Endothelial cell of umbilical vein (primary cell): ENCODE measurements around the gene RAB10.

ENCODE experiments used
- EZH2 ChIP-seq: IDR thresholded peaks from 2 replicates; pipeline ENCODE4 v1.6.1; 2012; ENCODE audit warnings: borderline replicate concordance, low read depth, mild to moderate bottlenecking, moderate library complexity, low read length, inconsistent platforms; ENCODE audit not compliant: severe bottlenecking
- FOS ChIP-seq: IDR thresholded peaks from 2 replicates; pipeline ENCODE4 v1.6.1; 2011; ENCODE audit warnings: mild to moderate bottlenecking, low read length, moderate library complexity, borderline replicate concordance; ENCODE audit not compliant: insufficient read depth
- GATA2 ChIP-seq: IDR thresholded peaks from 2 replicates; pipeline ENCODE4 v1.7.0; 2011; ENCODE audit warnings: low read depth, mild to moderate bottlenecking, moderate library complexity, mixed read lengths, low read length; ENCODE audit not compliant: insufficient read length, insufficient read depth
- MYC ChIP-seq: IDR thresholded peaks from one replicate; pipeline ENCODE4 v1.6.1; 2011; ENCODE audit warnings: mild to moderate bottlenecking, low read depth, low read length
- POLR2A ChIP-seq: IDR thresholded peaks from 2 replicates; pipeline ENCODE4 v1.6.1; 2012; ENCODE audit warnings: low read depth, mild to moderate bottlenecking, control low read depth, low read length
- POLR2AphosphoS5 ChIP-seq: IDR thresholded peaks from 2 replicates; pipeline ENCODE4 v1.6.1; 2012; ENCODE audit warnings: low read depth, mild to moderate bottlenecking, control low read depth, low read length, moderate library complexity; ENCODE audit not compliant: insufficient read depth
- TF ChIP-seq, protein P1 (sequence below), 2 donors: IDR thresholded peaks; 1 replicate in 1 of 2; 2 replicates in 1 of 2; pipeline ENCODE4 v1.5.1; 2011; ENCODE audit warnings: low read length in 2 of 2, mild to moderate bottlenecking in 2 of 2, moderate library complexity in 2 of 2, control low read depth in 1 of 2, inconsistent platforms in 1 of 2, low read depth in 1 of 2; ENCODE audit not compliant: insufficient read depth in 1 of 2; ENCODE audit errors: extremely low read depth in 1 of 2
- TF ChIP-seq, protein P2 (sequence below): IDR thresholded peaks from 2 replicates; pipeline ENCODE4 v1.6.1; 2011; ENCODE audit not compliant: insufficient read depth, insufficient read length

DNA sequence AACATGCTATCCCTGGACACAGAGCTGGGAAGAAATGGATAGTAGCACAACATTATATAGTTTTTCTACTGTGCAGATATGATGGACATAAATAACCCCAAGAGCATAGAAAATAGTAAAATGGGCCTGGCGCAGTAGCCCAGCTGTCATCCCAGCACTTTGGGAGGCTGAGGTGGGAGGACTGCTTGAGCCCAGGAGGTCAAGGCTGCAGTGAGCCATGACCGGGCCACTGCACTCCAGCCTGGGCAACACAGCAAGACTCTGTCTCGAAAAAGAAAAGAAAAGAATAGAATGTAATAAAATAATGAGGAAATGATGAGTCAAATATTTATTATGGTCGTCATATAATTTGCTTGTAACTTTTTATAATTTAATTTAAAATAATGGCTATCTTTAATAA lies 131.5 kb downstream of the RAB10 start:
- TF ChIP-seq, protein P1, sequence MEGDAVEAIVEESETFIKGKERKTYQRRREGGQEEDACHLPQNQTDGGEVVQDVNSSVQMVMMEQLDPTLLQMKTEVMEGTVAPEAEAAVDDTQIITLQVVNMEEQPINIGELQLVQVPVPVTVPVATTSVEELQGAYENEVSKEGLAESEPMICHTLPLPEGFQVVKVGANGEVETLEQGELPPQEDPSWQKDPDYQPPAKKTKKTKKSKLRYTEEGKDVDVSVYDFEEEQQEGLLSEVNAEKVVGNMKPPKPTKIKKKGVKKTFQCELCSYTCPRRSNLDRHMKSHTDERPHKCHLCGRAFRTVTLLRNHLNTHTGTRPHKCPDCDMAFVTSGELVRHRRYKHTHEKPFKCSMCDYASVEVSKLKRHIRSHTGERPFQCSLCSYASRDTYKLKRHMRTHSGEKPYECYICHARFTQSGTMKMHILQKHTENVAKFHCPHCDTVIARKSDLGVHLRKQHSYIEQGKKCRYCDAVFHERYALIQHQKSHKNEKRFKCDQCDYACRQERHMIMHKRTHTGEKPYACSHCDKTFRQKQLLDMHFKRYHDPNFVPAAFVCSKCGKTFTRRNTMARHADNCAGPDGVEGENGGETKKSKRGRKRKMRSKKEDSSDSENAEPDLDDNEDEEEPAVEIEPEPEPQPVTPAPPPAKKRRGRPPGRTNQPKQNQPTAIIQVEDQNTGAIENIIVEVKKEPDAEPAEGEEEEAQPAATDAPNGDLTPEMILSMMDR (IDR thresholded peaks at IDR 0.05; ENCODE audit: extremely low read depth in 1 of 2, insufficient read depth in 1 of 2, low read depth in 1 of 2, low read length in 2 of 2), result no peak
- TF ChIP-seq POLR2AphosphoS5 (no peak), POLR2A (no peak), MYC (no peak), GATA2 (no peak), EZH2 (no peak), FOS (no peak)
- TF ChIP-seq, protein P2, sequence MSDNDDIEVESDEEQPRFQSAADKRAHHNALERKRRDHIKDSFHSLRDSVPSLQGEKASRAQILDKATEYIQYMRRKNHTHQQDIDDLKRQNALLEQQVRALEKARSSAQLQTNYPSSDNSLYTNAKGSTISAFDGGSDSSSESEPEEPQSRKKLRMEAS, result no peak
